HepG2 (cell line): ENCODE data around the gene DNM3. TPM values are rescaled to one million over a fixed set of nuclear protein-coding genes. Genes with fewer than 3 reads are reported as not detected.

Experiments
- ARNTL ChIP-seq: sonication (generic); formaldehyde crosslinking; IDR thresholded peaks from 2 replicates; pipeline ENCODE4 v1.4.0; 2020; ENCODE audit warnings: mild to moderate bottlenecking, missing genetic modification reagents
- BCL6 ChIP-seq: IDR thresholded peaks from 2 replicates; pipeline ENCODE4 v1.6.1; 2016; ENCODE audit warnings: missing genetic modification reagents, missing compliant biosample characterization
- CENPT ChIP-seq: sonication (generic); formaldehyde crosslinking; IDR thresholded peaks from 2 replicates; pipeline ENCODE4 v1.8.0; 2022; ENCODE audit warnings: low read depth, mild to moderate bottlenecking, moderate library complexity, missing genetic modification reagents
- DMAP1 ChIP-seq: IDR thresholded peaks from 2 replicates; pipeline ENCODE4 v1.6.1; 2016
- FOXO1 ChIP-seq: sonication (generic); formaldehyde crosslinking; IDR thresholded peaks from 2 replicates; pipeline ENCODE4 v1.4.0; 2020; ENCODE audit warnings: missing genetic modification reagents
- HES4 ChIP-seq: sonication (generic); formaldehyde crosslinking; IDR thresholded peaks from 2 replicates; pipeline ENCODE4 v1.9.0; 2021; ENCODE audit warnings: mild to moderate bottlenecking, missing genetic modification reagents, borderline replicate concordance
- HOXA5 ChIP-seq: sonication (generic); formaldehyde crosslinking; IDR thresholded peaks from 2 replicates; pipeline ENCODE4 v1.4.0; 2020; ENCODE audit warnings: missing genetic modification reagents
- JARID2 ChIP-seq: sonication (generic); formaldehyde crosslinking; IDR thresholded peaks from 2 replicates; pipeline ENCODE4 v1.8.1; 2023; ENCODE audit warnings: missing genetic modification reagents, inconsistent platforms; ENCODE audit not compliant: insufficient replicate concordance
- JDP2 ChIP-seq: sonication (generic); formaldehyde crosslinking; IDR thresholded peaks from 2 replicates; pipeline ENCODE4 v1.8.1; 2022; ENCODE audit warnings: missing genetic modification reagents, borderline replicate concordance
- KLF6 ChIP-seq: IDR thresholded peaks from 2 replicates; pipeline ENCODE4 v1.8.0; 2016; ENCODE audit warnings: missing biosample characterization, missing genetic modification reagents
- MEF2D ChIP-seq: sonication (generic); formaldehyde crosslinking; IDR thresholded peaks from 2 replicates; pipeline ENCODE4 v1.5.1; 2020; ENCODE audit warnings: mild to moderate bottlenecking, missing genetic modification reagents
- NCOR1 ChIP-seq: fragments of 200-600 bp; sonication (generic); IDR thresholded peaks from 2 replicates; pipeline ENCODE4 v1.7.0; 2017; ENCODE audit warnings: antibody characterized with exemption, low read length, borderline replicate concordance
- NFYC ChIP-seq: IDR thresholded peaks from 2 replicates; pipeline ENCODE4 v1.6.1; 2016; ENCODE audit warnings: missing genetic modification reagents, missing compliant biosample characterization
- NR3C1 ChIP-seq: sonication (generic); formaldehyde crosslinking; IDR thresholded peaks from 2 replicates; pipeline ENCODE4 v1.4.0; 2020; ENCODE audit warnings: missing genetic modification reagents
- RAD51 ChIP-seq: fragments of 450-650 bp; IDR thresholded peaks from 2 replicates; pipeline ENCODE4 v1.6.1; 2016; ENCODE audit warnings: borderline replicate concordance
- RCOR2 ChIP-seq: IDR thresholded peaks from 2 replicates; pipeline ENCODE4 v1.6.1; 2016; ENCODE audit warnings: missing biosample characterization, missing genetic modification reagents
- REST ChIP-seq, 2 experiments: IDR thresholded peaks; 2 replicates each; pipeline ENCODE4 v1.6.1; 2011 to 2012; ENCODE audit warnings: low read length in 2 of 2, borderline replicate concordance in 1 of 2, low read depth in 1 of 2, mild to moderate bottlenecking in 1 of 2, moderate library complexity in 1 of 2
- ZBTB38 ChIP-seq: sonication (generic); formaldehyde crosslinking; IDR thresholded peaks from 2 replicates; pipeline ENCODE4 v1.5.1; 2020; ENCODE audit warnings: mild to moderate bottlenecking, missing genetic modification reagents
- ZC3H13 ChIP-seq: sonication (generic); formaldehyde crosslinking; IDR thresholded peaks from 2 replicates; pipeline ENCODE4 v1.8.1; 2023; ENCODE audit warnings: mild to moderate bottlenecking, missing genetic modification reagents, moderate library complexity
- ZNF253 ChIP-seq: sonication (generic); formaldehyde crosslinking; IDR thresholded peaks from 2 replicates; pipeline ENCODE4 v1.8.0; 2022; ENCODE audit warnings: mild to moderate bottlenecking, missing genetic modification reagents, borderline replicate concordance
- ZNF546 ChIP-seq: sonication (generic); formaldehyde crosslinking; conservative IDR thresholded peaks from 2 replicates; pipeline ENCODE4 v1.8.1; 2023; ENCODE audit warnings: mild to moderate bottlenecking, missing genetic modification reagents
- ZNF550 ChIP-seq: sonication (generic); formaldehyde crosslinking; IDR thresholded peaks from 2 replicates; pipeline ENCODE4 v1.4.0; 2020; ENCODE audit warnings: mild to moderate bottlenecking, missing genetic modification reagents, borderline replicate concordance
- ZNF703 ChIP-seq: sonication (generic); formaldehyde crosslinking; IDR thresholded peaks from 2 replicates; pipeline ENCODE4 v1.5.1; 2020; ENCODE audit warnings: missing genetic modification reagents, mild to moderate bottlenecking, moderate library complexity, borderline replicate concordance
- ZNF713 ChIP-seq: sonication (generic); formaldehyde crosslinking; IDR thresholded peaks from 2 replicates; pipeline ENCODE4 v1.4.0; 2020; ENCODE audit warnings: mild to moderate bottlenecking, missing genetic modification reagents
- ZNF776 ChIP-seq: sonication (generic); formaldehyde crosslinking; IDR thresholded peaks from 2 replicates; pipeline ENCODE4 v1.4.0; 2020; ENCODE audit warnings: mild to moderate bottlenecking, missing genetic modification reagents
- polyA plus RNA-seq, 8 experiments: library from polyadenylated mRNA; depleted of rRNA in 3 of 8; stranded (reverse) in 7 of 8; unstranded in 1 of 8; fragments of >200 nt; fragmentation: Illumina TruSeq in 4 of 8; extraction: Trizol in 4 of 8; gene quantifications; 2 replicates each; pipeline versions ENCODE4 v1.2.1 to v1.2.3, GENCODE V29; 2011 to 2016; ENCODE audit warnings: low read depth in 4 of 8, missing spikeins in 1 of 8, mixed read lengths in 1 of 8; ENCODE audit not compliant: insufficient read depth in 1 of 8
- total RNA-seq, 5 experiments: library from RNA; depleted of rRNA; stranded (reverse); fragments of >200 nt; fragmentation: Illumina TruSeq; extraction: Trizol; gene quantifications; 2 replicates each; pipeline ENCODE4 v1.2.3, GENCODE V29; 2016; ENCODE audit warnings: low read depth in 1 of 5
- TF ChIP-seq, protein P1 (sequence below): sonication (generic); formaldehyde crosslinking; IDR thresholded peaks from 2 replicates; pipeline ENCODE4 v1.4.0; 2020; ENCODE audit warnings: missing genetic modification reagents, mild to moderate bottlenecking, borderline replicate concordance

Gene DNM3
- total and polyA plus RNA-seq, 2 of the 13 experiments (the other 11 are each of a cell fraction or from before 2014, with no cell fraction given), result 0.05 TPM; not detected in 1

DNA sequence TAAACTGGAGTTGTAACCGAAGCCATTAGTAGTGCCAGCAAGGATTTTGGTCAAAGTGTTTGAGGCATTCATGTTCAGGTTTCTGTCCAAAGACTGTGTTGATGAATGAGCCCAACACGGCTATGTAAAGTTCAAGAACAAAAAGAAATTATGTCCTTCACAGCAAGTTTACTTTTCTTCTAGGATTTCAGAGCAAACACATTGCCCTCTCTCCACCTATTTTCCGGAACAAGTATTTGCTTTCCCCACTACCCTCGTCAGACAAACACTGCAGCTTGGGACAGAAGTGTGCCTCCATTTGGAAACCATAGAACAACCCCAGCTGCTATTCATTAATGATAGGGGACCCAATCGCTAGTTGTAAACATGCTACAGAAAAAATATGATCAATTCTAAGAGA lies 427.8 kb downstream of the DNM3 start (continued):
- TF ChIP-seq RAD51 (no peak), BCL6 (CRISPR knock-in tag) (peak; percentile 99), ARNTL (CRISPR knock-in tag) (no peak; the same call in 1 of the 2 replicates), ZNF253 (CRISPR knock-in tag) (no peak), HES4 (CRISPR knock-in tag) (no peak), ZNF550 (CRISPR knock-in tag) (no peak), ZNF713 (CRISPR knock-in tag) (no peak), MEF2D (no peak), HOXA5 (CRISPR knock-in tag) (peak; percentile 22; the same call in 1 of the 2 replicates), DMAP1 (no peak), NCOR1 (no peak), NR3C1 (CRISPR knock-in tag) (no peak), NFYC (no peak), JARID2 (no peak), CENPT (CRISPR knock-in tag) (no peak), ZNF546 (CRISPR knock-in tag) (no peak), KLF6 (CRISPR knock-in tag) (no peak), REST (IDR thresholded peaks at IDR 0.05; ENCODE audit: borderline replicate concordance in 1 of 2, low read depth in 1 of 2, low read length in 2 of 2) (0 out of 4 replicates have a peak, but pooled peaks of 1 of the 2 experiments have one; percentile 32), ZNF776 (CRISPR knock-in tag) (no peak), FOXO1 (CRISPR knock-in tag) (peak; percentile 86), JDP2 (CRISPR knock-in tag) (no peak), ZNF703 (no peak), ZBTB38 (CRISPR knock-in tag) (no peak), RCOR2 (CRISPR knock-in tag) (peak; percentile 63; the same call in 1 of the 2 replicates), ZC3H13 (CRISPR knock-in tag) (no peak)
- TF ChIP-seq, protein P1, sequence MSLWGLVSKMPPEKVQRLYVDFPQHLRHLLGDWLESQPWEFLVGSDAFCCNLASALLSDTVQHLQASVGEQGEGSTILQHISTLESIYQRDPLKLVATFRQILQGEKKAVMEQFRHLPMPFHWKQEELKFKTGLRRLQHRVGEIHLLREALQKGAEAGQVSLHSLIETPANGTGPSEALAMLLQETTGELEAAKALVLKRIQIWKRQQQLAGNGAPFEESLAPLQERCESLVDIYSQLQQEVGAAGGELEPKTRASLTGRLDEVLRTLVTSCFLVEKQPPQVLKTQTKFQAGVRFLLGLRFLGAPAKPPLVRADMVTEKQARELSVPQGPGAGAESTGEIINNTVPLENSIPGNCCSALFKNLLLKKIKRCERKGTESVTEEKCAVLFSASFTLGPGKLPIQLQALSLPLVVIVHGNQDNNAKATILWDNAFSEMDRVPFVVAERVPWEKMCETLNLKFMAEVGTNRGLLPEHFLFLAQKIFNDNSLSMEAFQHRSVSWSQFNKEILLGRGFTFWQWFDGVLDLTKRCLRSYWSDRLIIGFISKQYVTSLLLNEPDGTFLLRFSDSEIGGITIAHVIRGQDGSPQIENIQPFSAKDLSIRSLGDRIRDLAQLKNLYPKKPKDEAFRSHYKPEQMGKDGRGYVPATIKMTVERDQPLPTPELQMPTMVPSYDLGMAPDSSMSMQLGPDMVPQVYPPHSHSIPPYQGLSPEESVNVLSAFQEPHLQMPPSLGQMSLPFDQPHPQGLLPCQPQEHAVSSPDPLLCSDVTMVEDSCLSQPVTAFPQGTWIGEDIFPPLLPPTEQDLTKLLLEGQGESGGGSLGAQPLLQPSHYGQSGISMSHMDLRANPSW, result no peak
